LHCN-M2 (cell line): Measurements from ENCODE around the gene SRRT. TPM values are rescaled to one million over a fixed set of nuclear protein-coding genes. Genes with fewer than 3 reads are reported as not detected.

Experiments
- DNase-seq: peaks from one replicate; pipeline ENCODE4 v3.0.0-alpha.2; 2012; ENCODE audit warnings: low read depth
- polyA plus RNA-seq: library from polyadenylated mRNA; unstranded; fragments of >200 nt; gene quantifications from one replicate; pipeline ENCODE4 v1.2.1, GENCODE V29; 2012; ENCODE audit warnings: missing spikeins
- total RNA-seq: library from RNA; depleted of rRNA; stranded (reverse); fragments of >200 nt; gene quantifications from 2 replicates; pipeline ENCODE4 v1.2.3, GENCODE V29; 2014; rRNA removed

The SRRT gene, protein sequence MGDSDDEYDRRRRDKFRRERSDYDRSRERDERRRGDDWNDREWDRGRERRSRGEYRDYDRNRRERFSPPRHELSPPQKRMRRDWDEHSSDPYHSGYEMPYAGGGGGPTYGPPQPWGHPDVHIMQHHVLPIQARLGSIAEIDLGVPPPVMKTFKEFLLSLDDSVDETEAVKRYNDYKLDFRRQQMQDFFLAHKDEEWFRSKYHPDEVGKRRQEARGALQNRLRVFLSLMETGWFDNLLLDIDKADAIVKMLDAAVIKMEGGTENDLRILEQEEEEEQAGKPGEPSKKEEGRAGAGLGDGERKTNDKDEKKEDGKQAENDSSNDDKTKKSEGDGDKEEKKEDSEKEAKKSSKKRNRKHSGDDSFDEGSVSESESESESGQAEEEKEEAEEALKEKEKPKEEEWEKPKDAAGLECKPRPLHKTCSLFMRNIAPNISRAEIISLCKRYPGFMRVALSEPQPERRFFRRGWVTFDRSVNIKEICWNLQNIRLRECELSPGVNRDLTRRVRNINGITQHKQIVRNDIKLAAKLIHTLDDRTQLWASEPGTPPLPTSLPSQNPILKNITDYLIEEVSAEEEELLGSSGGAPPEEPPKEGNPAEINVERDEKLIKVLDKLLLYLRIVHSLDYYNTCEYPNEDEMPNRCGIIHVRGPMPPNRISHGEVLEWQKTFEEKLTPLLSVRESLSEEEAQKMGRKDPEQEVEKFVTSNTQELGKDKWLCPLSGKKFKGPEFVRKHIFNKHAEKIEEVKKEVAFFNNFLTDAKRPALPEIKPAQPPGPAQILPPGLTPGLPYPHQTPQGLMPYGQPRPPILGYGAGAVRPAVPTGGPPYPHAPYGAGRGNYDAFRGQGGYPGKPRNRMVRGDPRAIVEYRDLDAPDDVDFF
- total RNA-seq = 105 and 121 TPM in 2 replicates
- polyA plus RNA-seq = 101 TPM

DNA sequence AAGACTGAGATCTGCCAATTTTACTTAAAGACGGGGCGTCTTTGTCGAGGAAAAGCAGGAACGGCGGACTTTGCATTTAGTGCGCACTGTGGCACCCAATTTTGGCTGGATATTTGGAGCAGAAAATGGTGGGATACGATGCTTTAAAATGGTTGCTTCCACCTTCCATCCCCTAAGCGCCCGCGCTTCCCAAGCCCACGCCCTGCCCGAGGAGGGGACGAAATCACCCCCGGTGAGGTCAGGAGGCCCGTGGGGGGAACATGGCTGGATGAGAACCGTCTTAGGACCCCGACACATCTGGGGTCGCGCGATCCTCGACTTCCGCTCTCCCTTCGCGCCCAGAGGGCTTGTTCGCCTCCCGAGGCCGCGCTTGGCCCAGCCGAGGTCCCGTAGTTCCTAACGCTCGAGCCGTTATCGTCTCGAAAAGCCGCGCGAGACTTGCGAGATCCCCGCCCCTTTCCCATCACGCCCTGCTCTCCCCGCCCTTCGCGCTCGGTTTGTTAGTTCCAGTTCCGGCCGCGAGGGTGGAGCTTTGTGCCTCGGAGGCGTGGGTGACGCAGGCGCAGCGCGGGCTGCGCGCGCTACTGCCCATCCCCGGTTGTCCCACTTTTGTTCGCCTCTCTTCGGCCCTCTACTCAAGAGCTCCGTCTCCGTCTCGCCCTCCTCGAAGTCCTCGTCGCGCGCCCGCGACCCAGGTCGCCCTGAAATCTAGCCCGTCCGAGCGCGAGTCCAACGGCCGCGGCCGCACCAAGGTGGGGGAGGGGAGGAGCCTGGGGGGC is at the start of gene SRRT:
TSS of gene SRRT (plus strand) at position 527 of the 779 bp plus-strand sequence. CDS start 488 bp downstream, outside the sequence.
- DNase-seq = peak; percentile 99

DNA sequence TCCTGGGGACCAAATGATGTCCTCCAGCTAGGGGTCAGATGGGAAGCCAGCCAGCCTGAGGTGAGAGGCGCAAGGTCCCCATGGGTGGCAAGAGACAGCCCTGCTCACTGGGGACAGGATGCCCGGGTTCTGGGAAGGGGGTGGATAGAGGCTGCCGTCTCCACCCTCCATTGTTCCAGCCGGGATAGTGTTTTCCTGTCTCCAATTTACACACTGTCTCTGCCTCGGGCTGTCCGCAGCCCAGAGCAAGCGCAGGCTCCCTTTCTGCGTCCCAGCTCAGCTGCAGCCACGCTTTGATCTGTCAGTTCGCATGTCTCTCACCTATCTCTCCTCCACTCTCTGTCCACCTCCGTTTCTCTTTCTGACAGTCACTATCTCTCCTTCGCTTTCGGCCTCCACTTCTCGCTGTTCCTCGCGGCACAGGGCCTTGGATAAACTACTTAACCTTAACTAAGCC is 49.7 kb upstream of the SRRT start:
- no peak for DNase-seq

DNA sequence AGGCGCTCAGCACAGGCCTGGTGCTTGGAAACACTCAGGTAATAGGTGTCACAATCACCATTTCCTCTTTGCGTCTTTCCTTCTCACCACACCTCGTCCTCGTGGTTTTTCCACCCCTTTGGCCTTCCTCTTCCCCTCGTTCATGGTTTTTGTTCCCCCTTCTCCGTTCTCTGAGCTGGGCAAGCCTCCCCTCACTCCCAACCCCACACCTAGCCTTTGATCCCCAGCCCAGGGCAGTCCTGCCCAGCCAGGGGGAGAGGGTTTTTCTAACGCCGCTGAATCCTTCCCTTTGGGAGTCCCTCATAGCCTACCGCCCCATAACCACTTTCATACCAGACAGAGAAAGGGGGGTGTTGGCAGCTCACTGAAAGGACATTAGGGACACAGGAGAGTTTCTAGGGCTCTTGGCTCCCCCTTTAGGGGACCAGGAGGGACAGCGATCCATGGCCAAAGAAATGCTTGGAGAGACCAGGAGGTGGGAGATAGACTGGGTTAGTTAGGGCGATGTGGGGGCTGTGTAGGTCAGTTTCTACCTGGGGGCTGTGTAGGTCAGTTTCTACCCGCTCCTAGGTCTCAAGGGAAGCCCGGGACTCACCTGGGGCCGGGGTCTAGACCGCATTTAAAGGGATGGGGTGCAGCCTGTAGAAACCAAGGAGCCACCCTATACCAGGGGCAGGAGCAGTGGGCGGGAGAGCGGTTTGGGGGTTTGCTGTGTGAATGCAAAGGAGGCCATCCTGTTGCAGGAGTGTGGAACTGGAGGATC is 49.0 kb upstream of the SRRT start:
- DNase-seq = peak; percentile 77

DNA sequence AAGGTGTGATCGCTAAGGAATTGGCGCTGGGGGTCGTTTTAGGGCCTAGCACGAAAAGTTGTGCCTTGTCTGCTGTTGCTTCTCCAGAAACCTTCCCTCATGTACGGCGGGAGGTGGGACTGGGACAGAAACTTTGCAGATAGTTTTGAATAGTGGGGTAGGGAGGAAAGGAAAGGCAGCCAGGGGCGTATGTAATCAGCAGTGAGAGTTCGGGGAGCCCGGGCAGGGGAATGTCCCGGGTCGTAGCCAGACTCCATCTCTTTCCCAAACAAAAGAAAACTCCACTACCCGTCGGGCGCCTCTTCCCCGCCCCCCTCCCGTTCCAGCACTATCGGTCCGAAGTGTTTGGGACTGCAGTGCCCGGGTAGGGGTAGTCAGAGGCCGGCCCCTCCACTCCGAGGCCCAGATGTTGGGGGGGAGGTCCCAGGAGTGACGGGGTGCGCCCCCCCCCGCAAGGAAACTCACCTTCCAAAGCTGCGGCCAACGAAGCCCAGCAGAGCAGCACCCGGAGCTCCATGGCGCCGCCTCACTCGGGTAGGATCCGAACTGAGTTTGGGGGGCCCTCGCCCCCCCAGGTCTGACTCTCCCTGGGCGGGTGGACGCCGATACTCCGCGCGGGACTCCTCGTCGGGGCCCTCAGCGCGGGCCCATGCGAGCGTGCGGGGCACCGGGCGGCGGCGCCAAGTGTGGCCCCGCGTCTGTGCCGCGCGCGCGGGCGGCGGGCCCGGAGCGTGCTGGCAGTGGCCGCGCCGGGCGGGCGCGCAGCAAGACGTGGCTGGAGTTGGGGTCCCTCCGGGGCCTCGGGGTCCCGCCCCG is 48.2 kb upstream of the SRRT start:
- peak; percentile 25 for DNase-seq

DNA sequence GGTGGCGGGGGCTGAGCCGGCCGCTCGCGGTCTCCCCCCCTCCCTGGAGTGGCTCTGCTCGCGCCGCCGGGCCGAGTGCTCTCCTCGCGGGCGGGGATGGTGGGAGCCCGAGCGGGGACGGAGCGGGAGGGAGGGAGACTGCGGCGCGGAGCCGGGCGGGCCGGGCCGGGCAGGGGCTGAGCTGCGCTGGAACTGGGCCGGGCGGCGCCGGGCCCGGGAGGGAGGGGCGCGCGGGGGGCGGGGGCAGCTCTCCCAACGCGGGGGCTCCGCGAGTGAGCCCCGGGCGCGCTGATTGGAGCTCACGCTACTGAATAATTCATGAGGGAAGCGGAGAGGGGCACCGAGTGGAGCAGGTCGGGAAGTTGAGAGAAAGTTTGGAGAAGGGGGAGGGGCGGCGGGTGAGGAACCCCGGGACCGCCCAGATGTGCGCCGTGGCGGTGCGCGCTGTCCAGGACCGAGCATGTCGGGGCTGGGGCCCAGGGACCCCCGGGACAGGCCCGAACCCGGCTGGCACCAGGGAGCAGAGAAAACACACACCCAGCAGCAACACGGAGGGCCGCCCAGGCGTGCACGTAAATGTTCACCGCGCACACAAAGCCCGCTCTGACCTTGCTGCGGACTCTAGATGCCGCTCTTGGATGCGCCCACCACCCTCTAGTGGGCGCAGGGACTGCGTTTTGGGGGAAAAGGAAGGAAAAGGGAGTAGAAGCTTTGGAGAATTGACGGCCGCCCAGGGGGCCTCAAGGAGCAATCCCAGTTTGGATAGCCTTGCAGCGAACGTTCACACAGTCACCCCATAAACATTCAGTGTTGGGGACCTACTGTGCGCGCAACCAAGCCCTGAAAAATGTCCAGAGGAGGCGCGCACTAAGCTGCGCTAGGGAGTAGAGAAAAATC is 47.3 kb upstream of the SRRT start, which contains the start of gene EPHB4:
TSS of gene EPHB4 (minus strand) at position 194 of the 897 bp plus-strand sequence. CDS start 493 bp downstream, outside the sequence.
- peak; percentile 93 for DNase-seq

DNA sequence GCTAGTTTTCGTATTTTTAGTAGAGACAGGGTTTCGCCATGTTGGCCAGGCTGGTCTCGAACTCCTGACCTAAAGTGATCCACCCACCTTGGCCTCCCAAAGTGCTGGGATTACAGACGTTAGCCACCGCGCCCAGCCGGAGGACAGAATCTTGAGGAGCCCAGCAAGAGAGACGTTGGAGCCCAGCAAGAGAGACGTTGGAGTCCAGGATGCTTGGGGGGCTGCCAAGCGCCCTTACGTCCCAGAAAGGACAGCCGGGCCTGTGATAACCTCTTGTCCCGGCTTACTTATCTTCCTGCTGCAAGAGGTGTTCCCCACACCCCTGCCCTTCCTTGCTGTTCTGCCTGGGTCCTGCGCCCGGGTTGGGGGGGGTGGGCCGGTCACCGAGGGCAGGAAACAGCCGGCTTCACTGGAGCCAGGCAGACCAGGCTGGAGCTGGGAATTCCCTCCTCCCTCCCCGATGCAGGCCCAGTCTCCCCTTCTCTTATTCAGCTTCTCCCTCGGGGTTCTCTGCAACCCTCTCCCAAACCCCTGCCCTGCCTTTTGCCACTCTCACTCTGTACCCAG is 45.7 kb upstream of the SRRT start:
- no peak for DNase-seq

DNA sequence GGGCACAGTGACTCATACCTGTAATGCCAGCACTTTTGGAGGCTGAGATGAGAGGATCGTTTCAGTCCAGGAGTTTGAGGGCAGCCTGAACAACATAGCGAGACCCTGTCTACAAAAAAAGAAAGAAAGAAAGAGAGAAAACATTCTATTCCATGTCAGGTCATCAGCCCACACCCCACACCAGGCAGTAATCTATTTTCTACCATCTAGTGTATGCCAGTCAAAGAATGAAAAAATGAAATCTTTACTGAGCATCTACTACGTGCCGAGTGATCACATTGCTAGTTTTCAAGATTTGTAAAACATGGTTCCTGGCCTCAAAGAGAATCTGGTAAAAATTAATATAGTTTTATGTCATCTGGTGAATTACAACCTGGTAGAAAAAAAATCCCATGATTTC is 44.5 kb upstream of the SRRT start:
- DNase-seq = no peak

DNA sequence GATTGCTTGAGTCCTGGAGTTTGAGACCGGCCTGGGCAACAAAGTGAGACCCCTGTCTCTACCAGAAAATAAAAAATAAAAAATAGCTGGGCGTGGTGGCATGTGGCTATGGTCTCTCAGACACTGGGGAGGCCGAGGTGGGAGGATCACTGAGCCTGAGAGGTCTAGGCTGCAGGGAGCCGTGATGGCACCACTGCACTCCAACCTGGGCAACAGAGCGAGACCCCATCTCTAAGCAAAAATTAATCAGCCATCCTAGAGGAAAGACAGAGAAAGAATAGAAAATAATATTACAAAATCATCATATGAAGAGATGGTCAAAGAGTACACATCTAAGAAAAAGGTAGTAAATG is 42.6 kb upstream of the SRRT start:
- DNase-seq = no peak

DNA sequence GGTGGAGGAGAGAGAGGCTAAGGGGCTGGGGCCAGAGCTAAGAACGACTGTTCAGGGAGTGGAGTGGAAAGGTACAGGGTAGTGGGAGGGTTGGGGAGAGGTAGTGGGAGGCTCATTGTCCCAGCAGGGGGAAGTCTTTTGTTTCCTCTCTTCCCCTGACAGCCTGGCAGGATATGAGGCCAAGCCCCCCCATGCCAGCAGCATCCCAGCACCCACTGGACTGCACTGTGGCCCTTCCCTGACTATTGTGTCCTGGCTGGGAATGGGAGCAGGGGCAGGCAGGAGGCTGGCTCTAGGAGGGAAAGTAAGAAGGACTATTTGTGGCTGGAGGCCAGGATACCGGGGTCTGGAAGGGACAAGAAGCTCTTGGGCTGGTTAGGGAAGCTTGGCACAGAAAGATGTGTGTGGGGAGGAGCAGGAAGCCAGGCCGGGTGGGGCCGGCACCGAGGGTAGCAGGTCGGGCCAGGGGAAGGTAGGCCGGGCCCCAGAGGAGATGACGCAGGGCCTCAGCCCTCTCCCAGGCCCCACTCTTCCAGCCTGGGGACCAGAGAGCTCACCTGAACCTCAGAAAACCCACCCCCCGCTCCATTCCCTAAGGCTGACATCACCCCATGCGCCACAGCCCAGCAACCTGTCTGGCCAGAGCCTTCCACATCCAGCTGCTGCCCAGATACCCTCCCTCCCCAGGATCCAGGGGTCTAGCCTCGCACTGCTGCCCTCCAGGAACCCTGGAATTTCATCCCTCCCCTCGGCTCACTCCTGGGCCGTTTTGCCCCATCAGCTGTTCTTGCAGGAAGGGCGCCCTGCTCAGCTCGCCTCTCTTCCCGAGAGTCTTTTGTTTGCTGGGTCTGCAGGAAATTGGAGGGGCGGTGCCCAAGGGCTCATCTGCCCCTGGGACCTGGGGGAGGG is 38.7 kb upstream of the SRRT start:
- no peak for DNase-seq

DNA sequence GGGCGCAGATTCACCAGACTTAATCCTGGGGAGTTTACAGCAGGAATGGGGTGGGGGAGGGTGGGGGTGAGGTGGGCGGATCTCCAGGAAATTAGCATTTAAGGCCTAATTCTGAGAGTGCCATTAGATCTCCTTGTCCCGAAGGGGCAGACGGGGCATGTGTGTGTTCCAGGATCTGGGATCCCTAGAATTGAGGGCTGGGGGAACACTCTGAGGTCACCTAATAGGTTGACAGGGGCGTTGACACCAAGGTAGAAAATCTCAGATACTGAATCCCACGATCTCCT is 38.1 kb upstream of the SRRT start:
- no peak for DNase-seq

DNA sequence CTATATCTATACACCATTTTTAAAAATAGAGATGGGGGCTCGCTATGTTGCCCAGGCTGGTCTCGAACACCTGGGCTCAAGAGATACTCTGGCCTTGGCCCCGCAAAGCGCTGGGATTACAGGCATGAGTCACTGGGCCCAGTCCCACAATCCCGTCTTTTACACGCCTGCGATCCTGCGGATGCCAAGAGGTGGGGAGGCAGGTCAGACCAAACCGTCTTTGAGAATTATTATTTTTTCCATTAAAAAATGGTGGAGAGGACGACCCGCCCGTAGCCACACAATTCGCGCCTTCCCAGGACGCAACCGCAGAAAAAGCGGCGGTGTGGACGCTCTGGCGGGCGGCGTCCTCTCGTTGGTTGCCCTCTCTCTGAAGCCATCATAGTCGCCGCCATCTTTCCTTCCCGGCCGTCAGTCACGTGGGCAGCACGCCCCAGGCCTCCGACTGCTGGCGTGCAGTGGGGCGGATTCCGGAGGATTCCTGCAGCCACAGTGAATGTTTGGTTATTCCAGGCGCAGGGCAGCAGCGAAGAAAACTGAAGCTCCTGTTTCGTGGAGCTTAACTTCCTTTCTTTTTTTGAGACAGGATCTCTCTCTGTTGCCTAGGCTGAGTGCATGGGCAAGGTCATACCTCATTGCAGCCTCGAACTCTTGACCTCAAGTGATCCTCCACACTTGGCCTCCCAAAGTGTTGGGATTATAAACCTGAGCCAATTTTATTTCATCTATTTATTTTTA is 37.6 kb upstream of the SRRT start:
- DNase-seq = peak; percentile 92

DNA sequence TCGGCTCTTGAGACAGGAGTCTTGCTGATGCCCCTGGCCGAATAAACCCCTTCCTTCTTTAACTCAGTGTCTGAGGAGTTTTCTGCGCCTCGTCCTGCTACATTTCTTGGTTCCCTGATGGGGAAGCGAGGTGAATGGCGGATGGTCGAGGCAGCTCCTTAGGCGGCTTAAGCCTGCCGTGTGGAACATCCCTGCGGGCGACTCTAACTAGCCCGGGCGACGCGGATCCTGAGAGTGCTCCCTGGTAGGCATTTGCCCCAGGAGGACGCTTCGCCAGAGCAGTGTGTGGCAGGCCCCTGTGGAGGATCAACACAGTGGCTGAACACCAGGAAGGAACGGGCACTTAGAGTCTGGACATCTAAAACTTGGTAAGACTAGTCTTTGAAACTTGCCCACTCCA is 35.5 kb upstream of the SRRT start:
- no peak for DNase-seq

DNA sequence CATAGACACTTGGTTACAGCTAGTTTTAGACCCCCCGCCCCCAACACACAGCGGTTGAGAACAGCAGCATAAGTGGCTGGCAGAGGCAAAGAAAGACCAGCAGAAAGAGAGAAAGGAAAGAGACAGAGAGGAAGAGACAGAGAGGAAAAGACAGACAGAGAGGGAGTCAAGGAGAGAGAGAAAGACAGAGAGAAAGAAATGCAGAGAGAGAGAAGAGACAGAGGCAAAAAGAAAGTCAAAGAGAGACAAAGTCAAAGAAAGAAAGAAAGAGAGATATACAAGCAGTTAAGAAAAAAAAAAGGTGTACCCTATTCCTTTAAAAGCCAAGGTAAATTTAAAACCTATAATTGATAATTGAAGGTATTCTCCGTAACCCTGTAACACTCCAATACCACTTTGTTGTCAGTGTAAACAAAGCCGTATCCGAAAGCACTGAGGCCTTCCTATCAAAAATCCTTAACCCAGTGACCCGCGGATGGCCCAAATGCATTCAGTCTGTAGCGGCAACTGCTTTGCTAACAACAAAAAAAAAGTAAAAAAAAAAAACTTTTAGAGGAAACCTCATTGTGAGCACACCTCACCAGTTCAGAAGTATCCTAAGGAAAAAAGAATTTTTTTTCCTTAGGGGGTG is 34.3 kb upstream of the SRRT start:
- DNase-seq = no peak

DNA sequence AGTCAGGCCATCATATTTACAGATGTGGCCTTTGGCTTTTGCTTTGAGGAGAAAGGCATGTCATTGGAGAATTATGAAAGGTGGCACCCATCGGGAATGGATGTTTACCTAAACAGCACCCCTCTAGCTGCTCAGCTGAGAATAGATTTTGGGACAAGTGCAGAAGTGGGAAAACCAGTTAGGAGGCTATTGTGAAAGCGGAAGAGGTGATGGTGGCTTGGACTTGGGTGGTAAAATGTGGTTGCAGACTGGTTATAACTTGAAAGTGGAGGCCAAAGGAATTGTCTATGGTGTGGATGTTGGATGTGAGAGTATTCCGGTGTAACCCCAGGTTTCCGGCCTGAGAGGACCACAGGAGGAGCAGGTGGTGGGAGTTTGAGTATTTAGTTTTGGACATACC is 27.5 kb upstream of the SRRT start:
- no peak for DNase-seq

DNA sequence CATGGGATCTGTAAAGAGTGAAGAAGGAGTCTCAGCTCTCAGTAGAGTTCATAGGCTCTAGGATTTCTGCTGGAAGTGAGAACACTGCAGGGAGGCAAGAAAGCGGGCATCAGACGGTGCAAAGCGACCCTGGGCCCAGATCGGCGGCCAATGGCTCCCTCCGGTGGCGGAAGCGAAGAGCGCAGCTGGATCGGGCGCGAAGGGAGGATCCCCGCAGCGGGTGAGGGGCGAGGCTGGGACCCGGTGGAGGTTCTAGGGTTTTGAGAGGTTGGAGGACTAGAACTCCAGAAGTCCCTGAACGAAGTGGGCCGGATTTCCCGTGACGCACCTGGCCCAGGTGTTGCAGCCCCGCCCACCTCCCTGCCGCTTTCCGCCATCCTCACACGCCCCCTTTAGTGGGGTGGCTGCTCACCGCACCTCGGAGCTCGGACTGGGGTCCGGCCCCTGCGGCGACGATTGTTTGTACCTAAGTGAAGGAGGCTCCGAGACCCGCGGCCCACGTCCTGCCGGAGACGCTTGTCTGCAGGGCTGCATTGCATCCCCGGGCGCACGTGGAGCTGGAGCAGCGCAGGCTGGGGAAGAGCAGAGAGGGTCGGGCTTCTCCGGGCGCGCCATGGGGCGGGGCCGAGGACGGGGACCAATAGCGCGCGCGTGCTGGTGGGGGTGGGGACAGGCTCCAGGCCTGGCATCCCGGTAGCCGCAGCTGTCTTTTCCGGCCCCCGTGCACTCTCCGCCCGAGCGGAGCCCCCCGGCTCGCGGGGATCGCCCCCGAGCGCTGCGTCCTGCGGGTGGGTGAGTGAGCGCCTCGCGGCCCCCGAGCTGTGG is 22.6 kb upstream of the SRRT start, which contains the start of gene SLC12A9:
TSS of gene SLC12A9 (plus strand) at position 666 of the 825 bp plus-strand sequence. CDS start 1,485 bp downstream, outside the sequence.
- DNase-seq = peak; percentile 90
